ENCODE results near the gene FNDC3A.

- no peak for TF ChIP-seq POLR2AphosphoS5 (IDR thresholded peaks at IDR 0.05; ENCODE audit: low read depth, low read length)
- no peak for TF ChIP-seq CTCF (IDR thresholded peaks at IDR 0.05)
Measured at GRCh38 chr13:49044836-49045235, 69.1 kb downstream of the FNDC3A start.
